Stomach (tissue), 4 donors: Measurements from ENCODE around the gene CPXM2.

ENCODE experiments used
- POLR2A ChIP-seq, 4 donors: fragments of 450-650 bp; IDR thresholded peaks; one replicate each; pipeline ENCODE4 v1.6.1; 2016; ENCODE audit warnings: antibody characterized with exemption in 4 of 4, control low read depth in 2 of 4, mild to moderate bottlenecking in 1 of 4, moderate library complexity in 1 of 4
- TF ChIP-seq, protein P1 (sequence below), 7 experiments: fragments of 450-650 bp in 4 of 7; fragments of 200-600 bp in 3 of 7; sonication (generic) in 3 of 7; IDR thresholded peaks; one replicate each; pipeline ENCODE4 v1.5.1; 2016 to 2019; ENCODE audit warnings: antibody characterized with exemption in 7 of 7, control low read depth in 2 of 7, mild to moderate bottlenecking in 1 of 7

DNA sequence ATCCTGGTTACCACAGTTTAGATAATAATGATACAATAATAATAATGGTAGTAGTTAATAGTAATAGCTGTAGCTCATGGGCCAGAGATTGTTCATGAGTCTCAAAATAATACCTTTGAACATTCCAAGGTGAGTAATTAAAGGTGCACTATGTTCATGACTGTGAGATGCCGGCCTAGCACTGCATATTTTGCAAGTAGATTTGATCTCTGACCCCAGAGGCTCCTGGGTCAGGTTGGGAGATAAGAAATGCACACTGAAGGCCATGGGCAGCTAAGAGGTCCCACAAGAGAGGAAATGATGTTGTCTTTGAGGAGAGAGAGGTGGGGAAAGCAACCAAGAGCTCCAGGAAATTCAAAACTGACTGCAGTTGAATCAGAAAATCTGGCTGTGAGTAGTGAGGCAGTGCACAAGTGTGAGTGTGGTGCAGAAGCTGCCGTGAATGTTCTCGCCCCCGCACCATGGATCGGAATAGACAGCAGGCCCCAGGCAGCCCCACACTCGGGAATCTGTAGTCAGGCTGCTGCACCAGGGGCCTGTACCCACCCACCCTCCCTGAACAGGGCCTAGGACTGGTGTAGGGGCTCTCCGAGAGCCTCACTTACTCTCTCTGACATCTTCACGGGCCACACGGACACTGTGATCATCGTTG, 11.9 kb downstream of the CPXM2 start:
- TF ChIP-seq, protein P1, sequence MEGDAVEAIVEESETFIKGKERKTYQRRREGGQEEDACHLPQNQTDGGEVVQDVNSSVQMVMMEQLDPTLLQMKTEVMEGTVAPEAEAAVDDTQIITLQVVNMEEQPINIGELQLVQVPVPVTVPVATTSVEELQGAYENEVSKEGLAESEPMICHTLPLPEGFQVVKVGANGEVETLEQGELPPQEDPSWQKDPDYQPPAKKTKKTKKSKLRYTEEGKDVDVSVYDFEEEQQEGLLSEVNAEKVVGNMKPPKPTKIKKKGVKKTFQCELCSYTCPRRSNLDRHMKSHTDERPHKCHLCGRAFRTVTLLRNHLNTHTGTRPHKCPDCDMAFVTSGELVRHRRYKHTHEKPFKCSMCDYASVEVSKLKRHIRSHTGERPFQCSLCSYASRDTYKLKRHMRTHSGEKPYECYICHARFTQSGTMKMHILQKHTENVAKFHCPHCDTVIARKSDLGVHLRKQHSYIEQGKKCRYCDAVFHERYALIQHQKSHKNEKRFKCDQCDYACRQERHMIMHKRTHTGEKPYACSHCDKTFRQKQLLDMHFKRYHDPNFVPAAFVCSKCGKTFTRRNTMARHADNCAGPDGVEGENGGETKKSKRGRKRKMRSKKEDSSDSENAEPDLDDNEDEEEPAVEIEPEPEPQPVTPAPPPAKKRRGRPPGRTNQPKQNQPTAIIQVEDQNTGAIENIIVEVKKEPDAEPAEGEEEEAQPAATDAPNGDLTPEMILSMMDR (IDR thresholded peaks at IDR 0.05), result no peak
- no peak for TF ChIP-seq POLR2A (IDR thresholded peaks at IDR 0.05)
